Adrenal gland (tissue), 5 donors: ENCODE results near the gene ICA1.
A peak's percentile ranks its signal among the peaks of the same experiment; 100 is the strongest.

ENCODE experiments used
- POLR2A ChIP-seq, 2 donors: fragments of 450-650 bp; IDR thresholded peaks; one replicate each; pipeline ENCODE4 v1.6.1; 2017; ENCODE audit warnings: antibody characterized with exemption in 2 of 2, mild to moderate bottlenecking in 2 of 2, moderate library complexity in 1 of 2
- TF ChIP-seq, protein P1 (sequence below), 6 experiments: fragments of 450-650 bp in 4 of 6; fragments of 200-600 bp in 2 of 6; sonication (generic) in 1 of 6; IDR thresholded peaks; 1 replicate in 5 of 6; 2 replicates in 1 of 6; pipeline versions ENCODE4 v1.5.1 to v1.8.0; 2016 to 2021; ENCODE audit warnings: antibody characterized with exemption in 6 of 6, mild to moderate bottlenecking in 2 of 6, moderate library complexity in 1 of 6
- donor health status: DM: no; HTN: no; CAD: no.

DNA sequence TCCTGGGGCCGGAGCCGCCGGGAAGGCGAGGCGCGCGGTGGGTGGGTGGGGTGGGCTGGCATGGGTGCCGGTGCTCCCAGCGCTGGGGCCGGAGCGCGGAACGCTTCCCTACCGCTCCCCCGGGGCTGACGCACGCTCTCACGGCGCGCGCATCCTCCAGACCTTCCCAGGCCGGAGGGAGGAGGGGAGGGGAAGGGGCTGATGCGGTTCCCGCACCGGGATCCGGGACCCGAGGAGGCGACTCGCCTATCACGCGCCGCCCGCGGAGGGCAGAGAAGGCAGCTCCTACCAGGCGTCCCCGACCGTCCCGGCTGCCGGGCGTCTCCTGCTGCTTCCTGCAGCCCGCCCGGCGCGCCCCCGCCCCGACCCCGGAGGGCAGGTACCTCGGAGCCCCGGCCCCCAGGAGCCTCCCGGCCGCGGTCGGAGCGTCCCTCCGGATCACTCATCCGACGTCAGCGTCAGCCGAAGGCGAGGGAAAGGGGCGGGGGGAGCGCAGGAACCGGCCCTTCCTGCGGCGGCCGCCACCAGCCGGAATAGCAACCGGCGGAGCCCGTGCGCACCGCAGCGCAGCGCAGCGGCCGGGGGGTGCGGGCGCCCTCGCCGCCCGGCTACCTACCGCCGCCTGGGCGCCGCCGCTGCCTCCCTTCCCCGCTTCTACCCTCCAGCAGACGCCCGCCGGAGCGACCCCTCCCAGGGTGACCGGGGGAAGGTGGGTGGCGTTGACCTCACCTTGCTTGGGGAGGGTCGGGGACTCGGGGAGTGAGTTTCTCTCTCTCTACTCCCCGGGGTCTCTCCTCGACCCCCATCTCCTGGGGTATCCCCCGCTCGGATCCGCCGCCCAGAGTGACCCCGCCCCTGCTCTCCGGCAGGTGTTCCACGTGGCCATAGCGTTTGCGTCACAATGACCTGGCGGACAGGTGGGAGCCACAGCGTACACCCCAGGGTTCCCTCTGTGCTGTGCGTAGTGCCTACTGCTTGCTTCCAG is at the start of gene ICA1:
- TF ChIP-seq, protein P1, sequence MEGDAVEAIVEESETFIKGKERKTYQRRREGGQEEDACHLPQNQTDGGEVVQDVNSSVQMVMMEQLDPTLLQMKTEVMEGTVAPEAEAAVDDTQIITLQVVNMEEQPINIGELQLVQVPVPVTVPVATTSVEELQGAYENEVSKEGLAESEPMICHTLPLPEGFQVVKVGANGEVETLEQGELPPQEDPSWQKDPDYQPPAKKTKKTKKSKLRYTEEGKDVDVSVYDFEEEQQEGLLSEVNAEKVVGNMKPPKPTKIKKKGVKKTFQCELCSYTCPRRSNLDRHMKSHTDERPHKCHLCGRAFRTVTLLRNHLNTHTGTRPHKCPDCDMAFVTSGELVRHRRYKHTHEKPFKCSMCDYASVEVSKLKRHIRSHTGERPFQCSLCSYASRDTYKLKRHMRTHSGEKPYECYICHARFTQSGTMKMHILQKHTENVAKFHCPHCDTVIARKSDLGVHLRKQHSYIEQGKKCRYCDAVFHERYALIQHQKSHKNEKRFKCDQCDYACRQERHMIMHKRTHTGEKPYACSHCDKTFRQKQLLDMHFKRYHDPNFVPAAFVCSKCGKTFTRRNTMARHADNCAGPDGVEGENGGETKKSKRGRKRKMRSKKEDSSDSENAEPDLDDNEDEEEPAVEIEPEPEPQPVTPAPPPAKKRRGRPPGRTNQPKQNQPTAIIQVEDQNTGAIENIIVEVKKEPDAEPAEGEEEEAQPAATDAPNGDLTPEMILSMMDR (IDR thresholded peaks at IDR 0.05): no peak
- TF ChIP-seq POLR2A (IDR thresholded peaks at IDR 0.05): peak; percentile 18 to 43
